ENCODE data around the gene NME4.

DNA sequence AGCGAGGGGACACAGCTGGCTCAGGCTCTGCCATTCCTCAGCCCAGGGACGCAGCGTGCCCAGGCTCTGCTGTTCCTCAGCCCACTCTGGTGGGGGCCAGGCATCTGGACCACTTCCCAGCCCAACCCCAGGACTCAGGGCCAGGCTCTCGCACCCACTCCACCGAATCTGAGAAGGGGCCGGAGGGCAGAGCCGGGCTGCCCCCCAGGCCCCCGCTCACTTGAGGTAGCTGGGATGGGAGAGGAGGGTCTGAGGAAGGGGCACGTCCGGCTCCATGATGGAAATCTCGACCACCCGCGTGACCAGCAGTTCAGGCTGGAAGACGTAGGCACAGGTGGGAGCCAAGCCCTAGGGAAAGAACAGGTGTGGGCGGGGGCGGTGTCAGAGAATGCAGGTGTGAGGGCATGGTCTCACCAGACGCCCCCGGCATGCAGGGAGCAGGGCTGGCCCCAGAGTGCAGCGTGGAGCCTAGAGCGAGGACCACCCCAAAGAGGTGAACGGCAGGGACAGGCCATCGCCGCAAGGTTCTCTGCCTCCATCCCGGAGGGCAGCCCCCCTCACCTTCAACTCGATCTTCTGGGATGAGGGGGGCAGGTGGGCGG lies 20.1 kb upstream of the NME4 start:
- TF ChIP-seq, protein P1, sequence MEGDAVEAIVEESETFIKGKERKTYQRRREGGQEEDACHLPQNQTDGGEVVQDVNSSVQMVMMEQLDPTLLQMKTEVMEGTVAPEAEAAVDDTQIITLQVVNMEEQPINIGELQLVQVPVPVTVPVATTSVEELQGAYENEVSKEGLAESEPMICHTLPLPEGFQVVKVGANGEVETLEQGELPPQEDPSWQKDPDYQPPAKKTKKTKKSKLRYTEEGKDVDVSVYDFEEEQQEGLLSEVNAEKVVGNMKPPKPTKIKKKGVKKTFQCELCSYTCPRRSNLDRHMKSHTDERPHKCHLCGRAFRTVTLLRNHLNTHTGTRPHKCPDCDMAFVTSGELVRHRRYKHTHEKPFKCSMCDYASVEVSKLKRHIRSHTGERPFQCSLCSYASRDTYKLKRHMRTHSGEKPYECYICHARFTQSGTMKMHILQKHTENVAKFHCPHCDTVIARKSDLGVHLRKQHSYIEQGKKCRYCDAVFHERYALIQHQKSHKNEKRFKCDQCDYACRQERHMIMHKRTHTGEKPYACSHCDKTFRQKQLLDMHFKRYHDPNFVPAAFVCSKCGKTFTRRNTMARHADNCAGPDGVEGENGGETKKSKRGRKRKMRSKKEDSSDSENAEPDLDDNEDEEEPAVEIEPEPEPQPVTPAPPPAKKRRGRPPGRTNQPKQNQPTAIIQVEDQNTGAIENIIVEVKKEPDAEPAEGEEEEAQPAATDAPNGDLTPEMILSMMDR (IDR thresholded peaks at IDR 0.05): no peak
- TF ChIP-seq EZH2 (IDR thresholded peaks at IDR 0.05; ENCODE audit: borderline replicate concordance, insufficient read depth, low read depth, low read length, poor library complexity, severe bottlenecking): no peak
